PC-3 (cell line): Measurements from ENCODE around the gene ZMIZ1. TPM values are rescaled to one million over a fixed set of nuclear protein-coding genes. Genes with fewer than 3 reads are reported as not detected.

Experiments
- ATAC-seq: fragments of 200-7000 bp; cut with Tn5 transposase; 2 replicates; pipeline ENCODE4 v1.9.1; 2020; ENCODE audit warnings: mild to moderate bottlenecking, moderate library complexity
- BruUV-seq: library from RNA; stranded (reverse); fragments of 400-500 nt; replicated peaks from 2 replicates; lab custom pipeline; 2021; lab: Mats Ljungman, UMichigan
- CTCF ChIA-PET: fragments of 300-600 bp; sonication (Branson Sonifier 250); formaldehyde crosslinking; loops from one replicate; lab custom pipeline; 2022; ENCODE audit warnings: antibody characterized with exemption; lab: Charles Lee
- POLR2A ChIA-PET: fragments of 300-600 bp; sonication (Branson Sonifier 250); formaldehyde crosslinking; loops from one replicate; lab custom pipeline; 2022; ENCODE audit warnings: antibody characterized with exemption; ENCODE audit not compliant: unreplicated experiment; lab: Charles Lee
- DNase-seq: peaks from one replicate; pipeline ENCODE4 v3.0.0-alpha.2; 2015
- H2AFZ ChIP-seq: fragments of 300-600 bp; sonication (generic); 2 replicates; pipeline ENCODE4 v1.6.0; 2016; ENCODE audit warnings: antibody characterized with exemption, low read length
- H3F3A ChIP-seq: fragments of 300-600 bp; sonication (generic); one replicate; pipeline ENCODE4 v1.6.0; 2017; ENCODE audit warnings: antibody characterized with exemption, low read length, control low read depth, mild to moderate bottlenecking; ENCODE audit not compliant: unreplicated experiment
- H3K27ac ChIP-seq: fragments of 300-600 bp; sonication (generic); 2 replicates; pipeline ENCODE4 v1.5.1; 2016; ENCODE audit warnings: mild to moderate bottlenecking, low read length
- H3K27me3 ChIP-seq: fragments of 300-600 bp; sonication (generic); 2 replicates; pipeline ENCODE4 v1.6.1; 2016; ENCODE audit warnings: low read length, mixed read lengths
- H3K36me3 ChIP-seq: fragments of 300-600 bp; sonication (generic); 2 replicates; pipeline ENCODE4 v1.6.1; 2016; ENCODE audit warnings: low read depth, mixed run types, low read length, mixed read lengths
- H3K4me1 ChIP-seq: fragments of 300-600 bp; sonication (generic); 2 replicates; pipeline ENCODE4 v1.5.1; 2016; ENCODE audit warnings: low read length; ENCODE audit not compliant: insufficient read depth
- H3K4me2 ChIP-seq: fragments of 300-600 bp; sonication (generic); 2 replicates; pipeline ENCODE4 v1.6.0; 2016; ENCODE audit warnings: low read length
- H3K4me3 ChIP-seq: fragments of 300-600 bp; sonication (generic); 2 replicates; pipeline ENCODE4 v1.5.1; 2016; ENCODE audit warnings: mild to moderate bottlenecking, low read length, mixed read lengths
- H3K79me2 ChIP-seq: fragments of 300-600 bp; sonication (generic); 2 replicates; pipeline ENCODE4 v1.6.1; 2017; ENCODE audit warnings: low read length, mixed read lengths
- H3K9ac ChIP-seq: fragments of 300-600 bp; sonication (generic); 2 replicates; pipeline ENCODE4 v1.6.0; 2016; ENCODE audit warnings: mild to moderate bottlenecking, low read length
- H3K9me2 ChIP-seq: fragments of 300-600 bp; sonication (generic); replicated peaks from 2 replicates; pipeline ENCODE4 v1.6.1; 2016; ENCODE audit warnings: mixed run types, low read length, mixed read lengths
- H3K9me3 ChIP-seq: fragments of 300-600 bp; sonication (generic); 2 replicates; pipeline ENCODE4 v1.6.1; 2016; ENCODE audit warnings: low read length, mixed read lengths
- H4K20me1 ChIP-seq: fragments of 300-600 bp; sonication (generic); 2 replicates; pipeline ENCODE4 v1.6.1; 2016; ENCODE audit warnings: low read length, mixed read lengths
- EZH2 ChIP-seq: fragments of 300-600 bp; sonication (generic); IDR thresholded peaks from one replicate; pipeline ENCODE4 v1.6.1; 2017; ENCODE audit warnings: antibody characterized with exemption, mild to moderate bottlenecking, low read length; ENCODE audit not compliant: unreplicated experiment
- EZH2phosphoT487 ChIP-seq: fragments of 300-600 bp; sonication (generic); IDR thresholded peaks from 2 replicates; pipeline ENCODE4 v1.6.1; 2018; ENCODE audit warnings: mild to moderate bottlenecking, antibody characterized with exemption, low read length, borderline replicate concordance
- intact Hi-C: fragments of 100-400 bp; cut with micrococcal nuclease; formaldehyde crosslinking; loops from 2 replicates; pipeline ENCODE4 v1.9.0; 2023
- total RNA-seq: library from RNA; depleted of rRNA; stranded (reverse); fragments of >200 nt; gene quantifications from 2 replicates; pipeline ENCODE4 v1.2.3, GENCODE V29; 2014
- TF ChIP-seq, protein P1 (sequence below): fragments of 300-600 bp; sonication (generic); conservative IDR thresholded peaks from 2 replicates; pipeline ENCODE4 v1.5.1; 2017; ENCODE audit warnings: antibody characterized with exemption, low read depth, mild to moderate bottlenecking, low read length

ZMIZ1 gene
- total RNA-seq, 1 experiment from 2014 or later, result 55.4 TPM

GRCh38 chr10:79178614-79179163, 109.9 kb downstream of the ZMIZ1 start:
- H3K9me2 ChIP-seq, result no peaks in the 10 kb centered on the region
- TF ChIP-seq EZH2, result no peak
- no peak for TF ChIP-seq EZH2phosphoT487
- TF ChIP-seq, protein P1, sequence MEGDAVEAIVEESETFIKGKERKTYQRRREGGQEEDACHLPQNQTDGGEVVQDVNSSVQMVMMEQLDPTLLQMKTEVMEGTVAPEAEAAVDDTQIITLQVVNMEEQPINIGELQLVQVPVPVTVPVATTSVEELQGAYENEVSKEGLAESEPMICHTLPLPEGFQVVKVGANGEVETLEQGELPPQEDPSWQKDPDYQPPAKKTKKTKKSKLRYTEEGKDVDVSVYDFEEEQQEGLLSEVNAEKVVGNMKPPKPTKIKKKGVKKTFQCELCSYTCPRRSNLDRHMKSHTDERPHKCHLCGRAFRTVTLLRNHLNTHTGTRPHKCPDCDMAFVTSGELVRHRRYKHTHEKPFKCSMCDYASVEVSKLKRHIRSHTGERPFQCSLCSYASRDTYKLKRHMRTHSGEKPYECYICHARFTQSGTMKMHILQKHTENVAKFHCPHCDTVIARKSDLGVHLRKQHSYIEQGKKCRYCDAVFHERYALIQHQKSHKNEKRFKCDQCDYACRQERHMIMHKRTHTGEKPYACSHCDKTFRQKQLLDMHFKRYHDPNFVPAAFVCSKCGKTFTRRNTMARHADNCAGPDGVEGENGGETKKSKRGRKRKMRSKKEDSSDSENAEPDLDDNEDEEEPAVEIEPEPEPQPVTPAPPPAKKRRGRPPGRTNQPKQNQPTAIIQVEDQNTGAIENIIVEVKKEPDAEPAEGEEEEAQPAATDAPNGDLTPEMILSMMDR, result no peak
- H4K20me1 ChIP-seq, result no peaks in the 10 kb centered on the region; the same call in 1 of the 2 replicates
- no peaks in the 10 kb centered on the region for H3F3A ChIP-seq
- ATAC-seq, result no peak
- no peaks in the 10 kb centered on the region for H3K79me2 ChIP-seq
- no peak overlapping the region for H3K4me2 ChIP-seq
- no peak overlapping the region for H3K27ac ChIP-seq
- ChIA-PET CTCF (no interaction called here), POLR2A (no interaction called here)
- no TSS peak for BruUV-seq
- H3K27me3 ChIP-seq, result no peaks in the 10 kb centered on the region
- intact Hi-C loops, result no loop called here
- H3K9ac ChIP-seq, result no peak overlapping the region
- no peak for DNase-seq
- no peak overlapping the region for H2AFZ ChIP-seq
- peaks cover 13% of the 10 kb centered on the region for H3K4me1 ChIP-seq
- H3K36me3 ChIP-seq, result no peaks in the 10 kb centered on the region; the same call in 1 of the 2 replicates
- H3K4me3 ChIP-seq, result no peak overlapping the region
- H3K9me3 ChIP-seq, result no peaks in the 10 kb centered on the region

DNA sequence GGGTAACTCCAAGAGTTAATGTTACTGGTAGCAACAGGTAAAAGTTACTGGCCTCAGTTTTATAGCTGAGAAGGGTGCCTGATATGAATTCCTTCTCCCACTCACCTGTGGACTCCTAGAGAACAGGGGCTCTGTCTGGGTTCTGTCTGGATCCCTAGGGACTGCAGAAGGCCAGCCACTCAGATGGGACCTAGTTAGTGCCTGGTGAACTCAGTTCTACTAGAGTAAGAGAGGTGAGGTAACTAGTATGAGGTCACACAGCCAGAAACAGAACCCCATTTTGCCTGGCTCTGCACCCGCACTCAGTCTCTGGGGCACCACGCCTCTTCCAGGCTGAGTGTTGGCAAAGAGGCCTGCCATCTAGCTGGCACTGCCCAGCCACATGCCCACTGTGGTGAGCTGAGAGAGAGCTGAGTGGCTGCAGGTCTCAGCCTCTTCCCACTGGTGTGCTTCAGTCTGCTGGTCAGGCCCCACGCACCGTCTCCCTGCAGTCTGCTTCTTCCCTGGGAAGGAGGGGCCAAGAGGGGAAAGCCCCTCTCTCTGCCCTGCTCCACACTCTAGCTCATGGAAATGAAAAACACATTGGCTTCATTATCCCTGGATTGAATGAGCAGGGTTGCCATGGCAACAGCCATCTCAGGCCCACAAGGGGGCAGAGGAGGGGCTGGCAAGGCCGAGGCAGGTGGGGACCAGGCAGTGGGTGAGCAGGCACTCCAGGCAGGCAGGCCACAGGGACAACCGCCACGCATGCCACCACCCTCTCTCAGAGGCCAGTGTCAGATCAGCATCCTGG, 110.6 kb downstream of the ZMIZ1 start:
- CTCF ChIA-PET, result no interaction called here

More for the DNA sequence above, 110.6 kb downstream of the ZMIZ1 start:
- Histone ChIP-seq H3K4me3 (no peak overlapping the region), H3F3A (no peaks in the 10 kb centered on the region), H4K20me1 (no peaks in the 10 kb centered on the region; the same call in 1 of the 2 replicates), H3K27ac (no peak overlapping the region), H3K27me3 (no peaks in the 10 kb centered on the region), H3K36me3 (no peaks in the 10 kb centered on the region; the same call in 1 of the 2 replicates), H3K4me2 (no peak overlapping the region), H3K79me2 (no peaks in the 10 kb centered on the region; the same call in 1 of the 2 replicates), H3K9ac (no peak overlapping the region), H3K4me1 (peaks cover 20% of the 10 kb centered on the region), H3K9me2 (no peaks in the 10 kb centered on the region), H3K9me3 (no peaks in the 10 kb centered on the region), H2AFZ (no peak overlapping the region)
- TF ChIP-seq EZH2phosphoT487, result no peak
- TF ChIP-seq, protein P1, result peak; percentile 38; the same call in 1 of the 2 replicates
- TF ChIP-seq EZH2, result no peak
- DNase-seq (no peak), ATAC-seq (no peak)
- POLR2A ChIA-PET, result no interaction called here
- no TSS peak for BruUV-seq
- intact Hi-C loops, result no loop called here
